ENCODE measurements around the gene DSG2. TPM values are rescaled to one million over a fixed set of nuclear protein-coding genes. Genes with fewer than 3 reads are reported as not detected.
"Not testable (repeated sequence)": the region's sequence is repeated elsewhere in the genome, so short reads cannot be mapped to it uniquely, and the experiment has no call there.

DSG2 gene
- total RNA-seq, 1 donor from 2014 or later = 34.2 TPM

GRCh38 chr18:31492671-31493070 is 5.3 kb upstream of the DSG2 start:
- no peak overlapping the region for H3K4me3 ChIP-seq
- TF ChIP-seq CTCF (IDR thresholded peaks at IDR 0.05) = no peak
- DNase-seq = no peak
- intact Hi-C loops (cut with DNase I) = no loop called here
- H3K27ac ChIP-seq = no peak overlapping the region
- H3K4me1 ChIP-seq = no peaks in the 10 kb centered on the region
- no peaks in the 10 kb centered on the region for H3K9me3 ChIP-seq
- no peaks in the 10 kb centered on the region for H3K36me3 ChIP-seq
- no peak for ATAC-seq
- H3K27me3 ChIP-seq = peaks cover 4% of the 10 kb centered on the region

- Histone ChIP-seq H3K36me3 (no peaks in the 10 kb centered on the region), H3K27ac (no peak overlapping the region), H3K27me3 (peaks cover 9% of the 10 kb centered on the region), H3K9me3 (no peaks in the 10 kb centered on the region), H3K4me1 (no peaks in the 10 kb centered on the region), H3K4me3 (no peak overlapping the region)
- ATAC-seq (no peak), DNase-seq (no peak)
- intact Hi-C loops (cut with DNase I) = no loop called here
- TF ChIP-seq CTCF (IDR thresholded peaks at IDR 0.05) = no peak
Observed at GRCh38 chr18:31493171-31493570, 4.8 kb upstream of the DSG2 start.

GRCh38 chr18:31493941-31494340 is 4.0 kb upstream of the DSG2 start:
- intact Hi-C loops (cut with DNase I) = no loop called here
- Histone ChIP-seq H3K4me1 (peaks cover 3% of the 10 kb centered on the region), H3K9me3 (no peaks in the 10 kb centered on the region), H3K36me3 (no peaks in the 10 kb centered on the region), H3K4me3 (no peak overlapping the region), H3K27me3 (peaks cover 12% of the 10 kb centered on the region), H3K27ac (no peak overlapping the region)
- no peak for ATAC-seq
- TF ChIP-seq CTCF (IDR thresholded peaks at IDR 0.05) = no peak
- no peak for DNase-seq

GRCh38 chr18:31494705-31495244 is 3.2 kb upstream of the DSG2 start:
- H3K27ac ChIP-seq; DNase-seq; H3K36me3 ChIP-seq; H3K9me3 ChIP-seq; ATAC-seq; H3K4me1 ChIP-seq; intact Hi-C loops (cut with DNase I); H3K4me3 ChIP-seq: not testable (repeated sequence)
- peaks cover 12% of the 10 kb centered on the region for H3K27me3 ChIP-seq

GRCh38 chr18:31497404-31497835 is 557 bp upstream of the DSG2 start:
- TF ChIP-seq CTCF (IDR thresholded peaks at IDR 0.05) = no peak
- ATAC-seq (no peak), DNase-seq (no peak)
- no peaks in the 10 kb centered on the region for H3K9me3 ChIP-seq
- peak overlapping the region; percentile 53 for H3K4me3 ChIP-seq
- intact Hi-C loops (cut with DNase I) = no loop called here
- peaks cover 3% of the 10 kb centered on the region for H3K4me1 ChIP-seq
- peaks cover 12% of the 10 kb centered on the region for H3K27me3 ChIP-seq
- H3K27ac ChIP-seq = peak overlapping the region; percentile 76
- H3K36me3 ChIP-seq = no peaks in the 10 kb centered on the region

- peak overlapping the region; percentile 76 for H3K27ac ChIP-seq
- ATAC-seq (no peak), DNase-seq (no peak)
- intact Hi-C loops (cut with DNase I) = no loop called here
- H3K36me3 ChIP-seq = no peaks in the 10 kb centered on the region
- no peak for TF ChIP-seq CTCF (IDR thresholded peaks at IDR 0.05)
- peak overlapping the region; percentile 53 for H3K4me3 ChIP-seq
- H3K9me3 ChIP-seq = no peaks in the 10 kb centered on the region
- H3K4me1 ChIP-seq = peaks cover 3% of the 10 kb centered on the region
- peaks cover 12% of the 10 kb centered on the region for H3K27me3 ChIP-seq
Observed at GRCh38 chr18:31498574-31499524, 872 bp downstream of the DSG2 start.
